ENCODE measurements around the gene CSNK1G2.

Gene CSNK1G2

DNA sequence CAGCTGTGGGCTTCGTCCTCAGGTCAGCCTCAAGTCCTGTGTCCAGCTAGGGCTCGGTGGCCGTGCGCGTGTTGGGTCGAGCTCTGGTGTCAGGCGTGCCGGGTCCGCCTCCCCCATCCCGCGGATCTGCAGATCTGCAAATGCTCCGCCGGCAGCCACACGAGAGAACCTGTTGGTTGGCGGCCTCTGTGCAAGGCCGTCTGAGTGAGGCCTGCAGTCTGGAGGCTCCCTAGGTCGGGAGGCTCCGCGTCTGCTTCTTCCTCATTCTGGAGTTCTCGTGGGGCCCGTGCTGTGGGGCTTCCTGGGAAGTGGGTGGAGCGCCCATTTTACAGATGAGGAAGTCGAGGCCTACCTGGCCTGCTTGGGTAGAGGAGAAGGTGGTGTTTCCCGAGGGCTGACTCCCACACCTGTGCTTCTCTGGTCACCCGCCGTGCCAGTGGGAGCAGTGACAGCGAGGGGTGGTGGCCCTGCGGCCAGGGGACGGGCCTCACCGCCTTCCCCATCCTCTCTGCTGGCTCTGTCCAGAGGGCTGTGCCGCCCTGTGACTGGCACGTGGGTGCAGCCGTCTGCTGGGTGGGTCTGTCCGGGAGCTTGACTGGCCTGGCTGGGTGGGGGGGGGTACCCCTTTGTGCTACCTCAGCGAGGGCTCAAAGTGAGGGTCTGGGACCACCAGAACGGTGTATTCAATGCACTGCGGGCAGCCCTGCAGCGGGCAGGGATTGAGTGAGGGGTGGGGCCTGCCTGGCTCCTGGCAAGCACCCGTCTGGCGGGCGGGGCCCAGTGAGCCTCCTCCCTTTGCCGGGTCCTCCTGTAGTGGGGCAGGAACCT, 3.3 kb downstream of the CSNK1G2 start:
- Histone ChIP-seq H3K4me1 (ENCODE audit: control insufficient read depth, insufficient read depth, low read length, poor library complexity, severe bottlenecking) (peaks cover 10% of the 10 kb centered on the region), H3K4me3 (ENCODE audit: extremely low read depth, insufficient read depth, low read length, poor library complexity, severe bottlenecking) (no peak overlapping the region), H3K36me3 (ENCODE audit: control insufficient read depth, insufficient read depth, low read length) (peaks cover 16% of the 10 kb centered on the region), H3K27ac (ENCODE audit: low read depth, low read length, severe bottlenecking) (no peak overlapping the region), H3K9me3 (ENCODE audit: control insufficient read depth, low read length) (no peaks in the 10 kb centered on the region)
- WGBS, 2 experiments (ENCODE audit: insufficient coverage in 2 of 2), result 93 to 95% methylated on average over 32 to 40 of the region's 42 CpGs

DNA sequence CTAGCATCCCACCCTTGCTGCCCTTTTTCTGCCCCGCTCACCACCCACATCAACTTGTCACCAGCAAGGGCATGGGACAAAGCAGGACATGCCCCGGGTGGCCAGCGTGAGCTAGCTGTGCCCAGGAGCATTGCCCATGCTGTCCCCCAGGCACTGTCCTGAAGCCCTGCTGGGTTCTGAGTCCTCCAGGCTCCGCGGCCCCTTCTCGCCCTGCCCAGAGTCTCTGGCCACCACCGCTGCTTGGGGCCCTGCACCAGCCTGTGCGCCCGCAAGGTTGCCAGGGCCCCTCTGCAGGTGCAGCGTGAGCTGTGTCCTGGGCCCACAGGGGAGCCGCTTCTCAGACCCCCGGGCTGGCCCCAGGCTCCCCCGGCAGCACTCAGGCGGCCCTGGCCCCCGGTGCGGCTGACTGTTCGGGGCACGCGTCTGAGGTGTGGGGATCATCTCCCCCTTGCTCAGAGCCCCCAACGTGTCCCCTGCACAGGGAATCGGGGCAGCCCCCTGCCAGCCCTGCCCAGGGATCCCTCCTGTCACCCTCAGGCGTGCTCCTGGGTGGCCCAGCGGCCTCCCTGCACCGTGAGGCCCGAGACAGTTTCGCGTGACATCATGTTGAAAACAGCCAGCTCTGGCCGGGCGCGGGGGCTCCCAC, 4.1 kb downstream of the CSNK1G2 start:
- H3K4me3 ChIP-seq (ENCODE audit: extremely low read depth, insufficient read depth, low read length, poor library complexity, severe bottlenecking), result no peak overlapping the region
- peaks cover 24% of the 10 kb centered on the region for H3K36me3 ChIP-seq (ENCODE audit: control insufficient read depth, insufficient read depth, low read length)
- no peaks in the 10 kb centered on the region for H3K9me3 ChIP-seq (ENCODE audit: control insufficient read depth, low read length)
- no peak overlapping the region for H3K27ac ChIP-seq (ENCODE audit: low read depth, low read length, severe bottlenecking)
- 96% methylated on average over 23 to 28 of the region's 30 CpGs for WGBS, 2 experiments (ENCODE audit: insufficient coverage in 2 of 2)
- peaks cover 4% of the 10 kb centered on the region for H3K4me1 ChIP-seq (ENCODE audit: control insufficient read depth, insufficient read depth, low read length, poor library complexity, severe bottlenecking)

DNA sequence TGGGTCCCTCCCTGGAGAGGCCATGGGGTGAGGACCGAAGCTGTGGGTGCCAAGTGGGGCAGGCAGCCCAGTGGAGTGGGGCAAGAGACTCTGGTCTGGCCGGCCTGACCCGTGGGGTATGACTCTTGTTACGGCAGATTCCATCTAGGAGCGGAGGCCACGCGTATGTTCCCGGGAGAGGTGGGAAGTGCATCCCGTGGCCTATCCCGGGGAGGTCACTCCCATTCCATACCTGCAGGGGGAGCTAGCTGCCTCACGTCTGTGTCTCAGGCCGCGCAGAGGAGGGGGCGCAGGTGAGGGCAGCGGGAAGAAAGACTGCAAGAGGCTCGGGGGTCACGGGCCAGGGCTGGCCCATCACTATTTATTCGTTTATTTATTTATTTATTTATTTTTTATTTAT, 4.9 kb downstream of the CSNK1G2 start:
- H3K27ac ChIP-seq (ENCODE audit: low read depth, low read length, severe bottlenecking), result no peak overlapping the region
- no peak overlapping the region for H3K4me3 ChIP-seq (ENCODE audit: extremely low read depth, insufficient read depth, low read length, poor library complexity, severe bottlenecking)
- H3K4me1 ChIP-seq (ENCODE audit: control insufficient read depth, insufficient read depth, low read length, poor library complexity, severe bottlenecking), result peaks cover 3% of the 10 kb centered on the region
- peaks cover 32% of the 10 kb centered on the region for H3K36me3 ChIP-seq (ENCODE audit: control insufficient read depth, insufficient read depth, low read length)
- no peaks in the 10 kb centered on the region for H3K9me3 ChIP-seq (ENCODE audit: control insufficient read depth, low read length)
- 79 to 81% methylated on average over 13 of the region's 18 CpGs for WGBS, 2 experiments (ENCODE audit: insufficient coverage in 2 of 2)

DNA sequence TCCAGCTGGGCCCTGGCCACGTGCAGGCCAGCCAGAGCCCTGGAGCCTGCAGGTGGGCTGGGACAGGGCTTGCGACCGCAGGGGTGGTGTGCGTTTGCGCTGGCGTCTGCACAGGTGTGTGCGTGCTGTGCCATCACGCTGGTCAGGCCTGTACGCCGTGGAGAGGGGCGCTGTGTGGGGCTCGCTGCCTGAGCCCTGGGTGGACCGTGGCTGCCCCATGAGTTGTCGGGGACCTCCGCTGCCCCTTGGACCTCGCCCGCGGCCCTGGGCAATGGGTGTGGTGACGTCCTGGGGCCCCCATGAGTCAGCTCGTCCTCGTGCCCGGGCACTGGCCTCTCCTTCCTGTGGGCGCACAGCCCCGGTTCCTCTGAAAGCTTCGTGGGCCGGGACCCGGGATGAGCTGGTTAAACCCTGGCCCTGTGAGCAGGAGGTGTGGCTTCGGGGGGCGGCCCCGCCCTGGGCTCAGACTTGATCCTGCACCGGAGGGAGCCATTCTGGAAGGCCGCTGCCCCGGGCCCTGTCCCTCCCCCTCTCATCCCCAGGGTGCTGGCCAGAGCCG, 6.8 kb downstream of the CSNK1G2 start:
- H3K4me3 ChIP-seq (ENCODE audit: extremely low read depth, insufficient read depth, low read length, poor library complexity, severe bottlenecking), result no peak overlapping the region
- WGBS, 2 experiments (ENCODE audit: insufficient coverage in 2 of 2), result 91 to 94% methylated on average over 28 to 32 of the region's 34 CpGs
- H3K36me3 ChIP-seq (ENCODE audit: control insufficient read depth, insufficient read depth, low read length), result peaks cover 45% of the 10 kb centered on the region

DNA sequence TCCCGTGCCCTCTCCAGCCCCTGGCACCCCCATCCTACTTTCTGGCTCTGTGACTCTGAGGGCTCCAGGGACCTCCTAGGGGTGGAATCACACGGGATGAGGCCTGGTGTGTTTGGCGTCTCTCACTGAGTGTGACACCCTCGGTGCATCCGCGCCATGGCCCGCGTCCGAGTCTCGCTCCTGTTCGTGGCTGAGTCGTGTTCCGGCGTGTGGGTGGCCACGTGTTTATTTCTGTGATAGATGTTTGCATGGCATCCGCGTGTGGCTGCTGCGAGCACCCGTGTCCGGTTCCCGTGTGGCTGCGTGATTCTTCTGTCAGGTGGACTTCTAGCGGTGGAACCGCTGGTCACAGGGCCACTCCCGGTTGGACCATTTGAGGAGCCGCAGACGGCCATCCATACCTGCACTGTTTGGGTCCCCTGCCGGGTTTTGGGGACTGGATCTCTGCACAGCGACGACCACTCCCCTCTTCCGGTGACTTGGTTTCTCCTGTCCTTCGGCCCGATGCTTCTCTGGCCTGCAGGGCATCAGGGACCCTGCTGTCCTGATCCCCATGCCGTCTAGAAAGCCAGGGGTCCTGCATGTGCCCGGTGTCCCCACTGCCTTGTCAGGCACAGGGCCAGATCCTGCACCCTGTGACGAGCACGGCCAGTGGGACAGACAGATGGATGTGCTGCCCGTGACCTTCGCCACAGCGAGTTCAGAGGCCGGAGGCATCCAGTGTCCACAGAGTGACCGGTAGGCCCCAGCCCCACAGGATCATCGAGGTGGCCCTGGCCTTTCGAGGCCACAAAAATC, 8.5 kb downstream of the CSNK1G2 start:
- no peaks in the 10 kb centered on the region for H3K9me3 ChIP-seq (ENCODE audit: control insufficient read depth, low read length)
- H3K36me3 ChIP-seq (ENCODE audit: control insufficient read depth, insufficient read depth, low read length), result peaks cover 60% of the 10 kb centered on the region
- WGBS, 2 experiments (ENCODE audit: insufficient coverage in 2 of 2), result 96 to 97% methylated on average over 41 to 42 of the region's 44 CpGs
- H3K27ac ChIP-seq (ENCODE audit: low read depth, low read length, severe bottlenecking), result no peak overlapping the region
- H3K4me1 ChIP-seq (ENCODE audit: control insufficient read depth, insufficient read depth, low read length, poor library complexity, severe bottlenecking), result no peaks in the 10 kb centered on the region
- H3K4me3 ChIP-seq (ENCODE audit: extremely low read depth, insufficient read depth, low read length, poor library complexity, severe bottlenecking), result no peak overlapping the region

More for the DNA sequence above, 6.8 kb downstream of the CSNK1G2 start:
- H3K27ac ChIP-seq (ENCODE audit: low read depth, low read length, severe bottlenecking), result no peak overlapping the region
- H3K9me3 ChIP-seq (ENCODE audit: control insufficient read depth, low read length), result no peaks in the 10 kb centered on the region
- peaks cover 3% of the 10 kb centered on the region for H3K4me1 ChIP-seq (ENCODE audit: control insufficient read depth, insufficient read depth, low read length, poor library complexity, severe bottlenecking)

DNA sequence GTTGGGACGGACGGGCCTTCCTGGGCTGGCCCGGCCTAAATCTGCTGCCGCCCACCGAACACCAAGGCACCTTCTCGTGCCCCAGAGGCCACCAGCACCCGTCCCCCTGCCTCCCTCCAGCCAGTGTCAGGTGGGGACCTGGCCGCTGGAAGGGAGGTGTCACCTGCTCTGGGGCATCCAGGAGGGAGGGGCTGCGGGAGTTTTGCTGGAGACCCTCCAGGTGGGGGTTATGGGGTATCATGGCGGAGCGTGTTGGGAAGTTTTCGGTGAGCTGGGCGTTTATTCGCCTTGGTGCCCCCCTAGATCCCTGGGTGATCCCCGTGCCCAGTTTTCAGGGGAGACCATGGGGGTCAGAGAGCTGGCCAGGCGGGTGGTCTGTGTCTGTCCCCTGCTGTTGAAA, 9.7 kb downstream of the CSNK1G2 start:
- H3K27ac ChIP-seq (ENCODE audit: low read depth, low read length, severe bottlenecking), result no peak overlapping the region
- H3K4me1 ChIP-seq (ENCODE audit: control insufficient read depth, insufficient read depth, low read length, poor library complexity, severe bottlenecking), result no peaks in the 10 kb centered on the region
- 94 to 98% methylated on average over 10 to 16 of the region's 16 CpGs for WGBS, 2 experiments (ENCODE audit: insufficient coverage in 2 of 2)
- peaks cover 60% of the 10 kb centered on the region for H3K36me3 ChIP-seq (ENCODE audit: control insufficient read depth, insufficient read depth, low read length)
- no peaks in the 10 kb centered on the region for H3K9me3 ChIP-seq (ENCODE audit: control insufficient read depth, low read length)
- no peak overlapping the region for H3K4me3 ChIP-seq (ENCODE audit: extremely low read depth, insufficient read depth, low read length, poor library complexity, severe bottlenecking)

DNA sequence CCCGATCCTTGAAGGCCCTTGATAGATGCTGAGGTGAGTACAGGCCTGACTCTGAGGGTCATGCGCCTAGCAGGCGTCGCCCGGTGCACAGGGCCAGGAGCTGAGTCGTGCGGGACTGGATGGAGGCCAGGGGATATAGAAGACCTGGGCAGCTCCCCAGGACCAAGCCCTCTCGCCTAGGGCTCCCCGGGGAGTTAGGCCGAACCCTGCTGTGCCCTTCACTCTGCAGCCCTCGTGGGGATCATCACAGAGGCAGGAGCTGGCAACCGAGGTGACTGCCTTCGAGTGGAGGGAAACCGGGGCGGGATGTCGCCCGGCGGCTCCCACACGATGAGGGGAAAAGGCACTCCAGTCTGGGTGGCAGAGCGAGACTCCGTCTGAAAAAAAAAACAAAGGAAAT, 11.7 kb downstream of the CSNK1G2 start:
- Histone ChIP-seq H3K4me1 (ENCODE audit: control insufficient read depth, insufficient read depth, low read length, poor library complexity, severe bottlenecking) (no peaks in the 10 kb centered on the region), H3K36me3 (ENCODE audit: control insufficient read depth, insufficient read depth, low read length) (peaks cover 51% of the 10 kb centered on the region), H3K27ac (ENCODE audit: low read depth, low read length, severe bottlenecking) (no peak overlapping the region), H3K4me3 (ENCODE audit: extremely low read depth, insufficient read depth, low read length, poor library complexity, severe bottlenecking) (no peak overlapping the region), H3K9me3 (ENCODE audit: control insufficient read depth, low read length) (no peaks in the 10 kb centered on the region)
- 97 to 98% methylated on average over 18 to 21 of the region's 21 CpGs for WGBS, 2 experiments (ENCODE audit: insufficient coverage in 2 of 2)

DNA sequence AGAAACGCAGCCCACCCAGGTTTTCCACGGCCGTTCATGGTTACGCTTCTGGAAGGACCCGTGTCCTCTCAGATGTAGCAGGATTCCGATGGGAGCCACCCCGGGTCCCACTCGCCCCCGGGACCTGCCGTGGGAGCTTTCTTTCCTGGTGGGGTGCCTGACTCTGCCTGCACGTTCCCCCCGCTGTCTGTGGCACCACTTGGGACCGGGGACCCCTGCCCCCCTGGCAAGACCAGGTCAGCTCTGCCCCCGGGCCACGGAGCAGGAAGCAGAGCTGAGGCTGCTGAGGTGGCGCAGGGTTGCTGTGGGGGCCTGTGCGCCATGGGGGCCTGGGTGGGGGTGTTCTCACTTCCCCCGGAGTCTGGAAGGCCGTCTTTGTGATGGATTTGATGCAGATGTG, 12.1 kb downstream of the CSNK1G2 start:
- Histone ChIP-seq H3K4me1 (ENCODE audit: control insufficient read depth, insufficient read depth, low read length, poor library complexity, severe bottlenecking) (no peaks in the 10 kb centered on the region), H3K27ac (ENCODE audit: low read depth, low read length, severe bottlenecking) (no peak overlapping the region), H3K4me3 (ENCODE audit: extremely low read depth, insufficient read depth, low read length, poor library complexity, severe bottlenecking) (no peak overlapping the region), H3K36me3 (ENCODE audit: control insufficient read depth, insufficient read depth, low read length) (peaks cover 48% of the 10 kb centered on the region), H3K9me3 (ENCODE audit: control insufficient read depth, low read length) (no peaks in the 10 kb centered on the region)
- 96 to 99% methylated on average over 14 to 18 of the region's 19 CpGs for WGBS, 2 experiments (ENCODE audit: insufficient coverage in 2 of 2)

DNA sequence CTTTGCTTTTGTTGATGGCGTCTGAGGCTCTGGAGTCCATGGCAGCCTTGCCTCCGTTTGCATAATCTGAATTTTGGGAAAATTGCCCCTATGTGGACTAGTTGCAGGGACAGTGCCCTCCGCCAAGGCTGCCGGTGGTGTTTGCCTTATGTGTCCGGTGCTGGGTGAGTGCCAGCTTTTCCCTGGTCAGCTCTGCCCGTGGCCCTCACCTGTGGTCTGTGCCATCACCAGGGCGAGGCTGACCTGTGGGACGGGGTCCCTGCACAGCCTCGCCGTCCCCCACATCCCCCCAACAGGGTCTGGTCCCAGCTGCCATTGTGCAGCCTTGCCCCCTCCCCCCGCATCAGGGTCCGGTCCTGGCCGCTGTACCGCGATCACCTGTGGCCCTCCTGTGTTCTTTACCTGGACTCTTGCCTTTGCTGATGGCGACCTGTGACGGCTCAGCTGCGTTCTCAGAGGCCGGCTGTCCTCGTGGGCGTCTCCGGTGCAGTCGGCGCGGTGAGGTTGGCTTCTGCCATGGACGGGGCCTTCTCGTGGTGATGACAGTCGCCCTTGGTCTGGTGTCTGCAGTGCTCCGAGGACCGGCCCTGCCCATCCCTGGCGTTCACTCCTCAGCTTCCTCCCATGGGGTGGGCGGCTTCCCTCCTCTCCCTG, 12.6 kb downstream of the CSNK1G2 start:
- no peaks in the 10 kb centered on the region for H3K4me1 ChIP-seq (ENCODE audit: control insufficient read depth, insufficient read depth, low read length, poor library complexity, severe bottlenecking)
- H3K9me3 ChIP-seq (ENCODE audit: control insufficient read depth, low read length), result no peaks in the 10 kb centered on the region
- no peak overlapping the region for H3K4me3 ChIP-seq (ENCODE audit: extremely low read depth, insufficient read depth, low read length, poor library complexity, severe bottlenecking)
- H3K27ac ChIP-seq (ENCODE audit: low read depth, low read length, severe bottlenecking), result no peak overlapping the region
- peaks cover 48% of the 10 kb centered on the region for H3K36me3 ChIP-seq (ENCODE audit: control insufficient read depth, insufficient read depth, low read length)
- WGBS, 2 experiments (ENCODE audit: insufficient coverage in 2 of 2), result 95 to 96% methylated on average over 32 of the region's 32 CpGs

DNA sequence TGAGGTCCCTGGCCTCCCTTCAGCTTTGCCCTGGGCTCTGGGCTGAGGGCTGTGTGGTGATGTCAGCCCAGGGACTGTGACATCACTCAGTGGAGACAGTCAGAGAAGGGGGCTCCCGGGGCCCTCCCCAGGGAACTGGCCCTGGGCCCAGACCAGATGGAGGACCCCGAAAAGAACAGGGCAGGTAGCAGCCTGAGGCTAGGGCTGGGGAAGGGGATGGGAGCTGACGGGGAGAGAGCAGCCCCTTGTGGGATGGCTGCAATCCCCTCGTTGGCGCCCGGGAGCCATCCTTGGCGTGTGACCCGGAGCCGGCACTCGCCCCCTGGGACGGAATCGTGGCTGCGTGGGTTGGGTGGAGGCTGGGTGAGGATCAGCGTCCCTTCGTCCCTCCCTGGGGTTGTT, 13.6 kb downstream of the CSNK1G2 start:
- Histone ChIP-seq H3K36me3 (ENCODE audit: control insufficient read depth, insufficient read depth, low read length) (peaks cover 41% of the 10 kb centered on the region), H3K4me1 (ENCODE audit: control insufficient read depth, insufficient read depth, low read length, poor library complexity, severe bottlenecking) (no peaks in the 10 kb centered on the region), H3K4me3 (ENCODE audit: extremely low read depth, insufficient read depth, low read length, poor library complexity, severe bottlenecking) (no peak overlapping the region), H3K27ac (ENCODE audit: low read depth, low read length, severe bottlenecking) (no peak overlapping the region), H3K9me3 (ENCODE audit: control insufficient read depth, low read length) (no peaks in the 10 kb centered on the region)
- WGBS, 2 experiments (ENCODE audit: insufficient coverage in 2 of 2), result 95 to 98% methylated on average over 14 to 15 of the region's 15 CpGs

All from mesodermal cell (in vitro differentiated cells).